PC-9 (cell line): ENCODE measurements around the gene MADCAM1. TPM values are rescaled to one million over a fixed set of nuclear protein-coding genes. Genes with fewer than 3 reads are reported as not detected.
A peak's percentile ranks its signal among the peaks of the same experiment; 100 is the strongest.

Experiments used
- BruUV-seq: library from RNA; stranded (reverse); fragments of 400-500 nt; replicated peaks from 2 replicates; lab custom pipeline; 2021; lab: Mats Ljungman, UMichigan
- CTCF ChIA-PET: fragments of 300-600 bp; sonication (Branson Sonifier 250); formaldehyde crosslinking; loops from one replicate; lab custom pipeline; 2022; ENCODE audit warnings: antibody characterized with exemption; lab: Charles Lee
- POLR2A ChIA-PET: fragments of 300-600 bp; sonication (Branson Sonifier 250); formaldehyde crosslinking; loops from one replicate; lab custom pipeline; 2022; ENCODE audit warnings: antibody characterized with exemption; ENCODE audit not compliant: unreplicated experiment; lab: Charles Lee
- DNase-seq, 2 experiments: peaks; one replicate each; pipeline versions ENCODE4 v3.0.0 to v3.0.0-alpha.2; 2015 to 2022; ENCODE audit warnings: mixed read lengths in 1 of 2
- H2AFZ ChIP-seq: fragments of 200-600 bp; sonication (generic); 2 replicates; pipeline ENCODE4 v1.8.1; 2017; ENCODE audit warnings: antibody characterized with exemption
- H3F3A ChIP-seq: fragments of 200-600 bp; sonication (generic); 2 replicates; pipeline ENCODE4 v1.8.1; 2017; ENCODE audit warnings: antibody characterized with exemption, mild to moderate bottlenecking, low read depth; ENCODE audit not compliant: insufficient read depth
- H3K27ac ChIP-seq: fragments of 200-600 bp; sonication (generic); 2 replicates; pipeline ENCODE4 v1.6.1; 2016; ENCODE audit warnings: mixed run types
- H3K27me3 ChIP-seq: fragments of 200-600 bp; sonication (generic); 2 replicates; pipeline ENCODE4 v1.6.1; 2016; ENCODE audit warnings: low read depth, mixed run types; ENCODE audit not compliant: insufficient read depth
- H3K36me3 ChIP-seq: fragments of 200-600 bp; sonication (generic); 2 replicates; pipeline ENCODE4 v1.6.1; 2016; ENCODE audit warnings: low read depth, mixed run types
- H3K4me1 ChIP-seq: fragments of 200-600 bp; sonication (generic); replicated peaks from 2 replicates; pipeline ENCODE4 v1.6.1; 2016; ENCODE audit warnings: mixed run types; ENCODE audit not compliant: insufficient read depth
- H3K4me2 ChIP-seq: fragments of 200-600 bp; sonication (generic); 2 replicates; pipeline ENCODE4 v1.6.1; 2017; ENCODE audit warnings: mixed run types
- H3K4me3 ChIP-seq: fragments of 200-600 bp; sonication (generic); 2 replicates; pipeline ENCODE4 v1.6.1; 2016; ENCODE audit warnings: mixed run types
- H3K79me2 ChIP-seq: fragments of 200-600 bp; sonication (generic); 2 replicates; pipeline ENCODE4 v1.6.1; 2017; ENCODE audit warnings: low read depth, mixed run types
- H3K9me2 ChIP-seq: fragments of 200-600 bp; sonication (generic); 2 replicates; pipeline ENCODE4 v1.8.1; 2017; ENCODE audit warnings: mild to moderate bottlenecking; ENCODE audit not compliant: insufficient read depth
- H3K9me3 ChIP-seq: fragments of 200-600 bp; sonication (generic); 2 replicates; pipeline ENCODE4 v1.8.1; 2016; ENCODE audit warnings: low read depth; ENCODE audit not compliant: insufficient read depth
- H4K20me1 ChIP-seq: fragments of 200-600 bp; sonication (generic); 2 replicates; pipeline ENCODE4 v1.8.1; 2017; ENCODE audit not compliant: insufficient read depth
- EZH2 ChIP-seq: fragments of 200-600 bp; sonication (generic); IDR thresholded peaks from 2 replicates; pipeline ENCODE4 v1.8.0; 2017; ENCODE audit warnings: antibody characterized with exemption, low read depth
- intact Hi-C: fragments of 100-400 bp; cut with micrococcal nuclease; formaldehyde crosslinking; loops from one replicate; pipeline ENCODE4 v1.10.0; 2022; ENCODE audit not compliant: unreplicated experiment
- total RNA-seq: library from RNA; stranded (reverse); gene quantifications from 2 replicates; pipeline ENCODE4 v1.2.3, GENCODE V29; 2021
- TF ChIP-seq, protein P1 (sequence below): fragments of 200-600 bp; sonication (generic); conservative IDR thresholded peaks from 2 replicates; pipeline ENCODE4 v1.6.1; 2017; ENCODE audit warnings: mixed run types, antibody characterized with exemption, mild to moderate bottlenecking, moderate library complexity

MADCAM1 gene
- total RNA-seq, 1 experiment from 2014 or later, result 1.1 TPM

DNA sequence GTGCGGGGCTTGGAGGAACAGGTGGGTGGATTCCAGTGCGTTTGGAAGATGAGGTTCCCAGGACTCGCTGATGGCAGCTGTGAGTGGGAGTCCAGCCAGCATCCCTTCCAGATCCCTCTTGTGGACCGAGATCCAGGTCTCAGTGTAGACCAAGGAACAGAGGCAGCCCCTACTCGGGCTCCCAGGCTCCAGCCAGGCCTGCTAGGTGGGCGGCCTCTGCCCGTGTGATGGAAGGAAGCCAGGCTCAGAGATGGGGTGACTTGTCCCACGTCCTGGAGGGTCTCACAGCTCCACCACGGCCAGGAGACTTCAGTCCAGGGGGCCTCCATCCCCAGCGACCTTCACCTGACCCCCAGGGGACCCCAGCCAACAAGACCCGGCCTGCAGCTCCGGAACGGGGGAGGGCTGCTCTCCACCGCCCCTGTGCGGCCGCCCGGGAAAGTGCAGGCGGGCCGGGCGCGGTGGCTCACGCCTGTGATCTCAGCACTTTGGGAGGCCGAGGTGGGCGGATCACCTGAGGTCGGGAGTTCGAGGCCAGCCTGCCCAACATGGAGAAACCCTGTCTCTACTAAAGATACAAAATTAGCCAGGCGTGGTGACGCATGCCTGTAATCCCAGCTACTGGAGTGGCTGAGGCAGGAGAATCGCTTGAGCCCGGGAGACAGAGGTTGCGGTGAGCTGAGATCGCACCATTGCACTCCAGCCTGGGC is 729 bp upstream of the MADCAM1 start:
- Histone ChIP-seq H2AFZ (no peak overlapping the region), H3K27ac (no peak overlapping the region), H3K79me2 (no peaks in the 10 kb centered on the region), H3K4me1 (no peaks in the 10 kb centered on the region), H3K36me3 (no peaks in the 10 kb centered on the region), H3K4me2 (no peak overlapping the region), H3K9me2 (no peaks in the 10 kb centered on the region), H3K27me3 (no peaks in the 10 kb centered on the region), H3F3A (peaks cover 41% of the 10 kb centered on the region), H3K4me3 (no peak overlapping the region), H4K20me1 (no peaks in the 10 kb centered on the region), H3K9me3 (no peaks in the 10 kb centered on the region)
- BruUV-seq, result no TSS peak
- DNase-seq, result peak in 1 of 2 experiments; percentile 43
- TF ChIP-seq, protein P1, sequence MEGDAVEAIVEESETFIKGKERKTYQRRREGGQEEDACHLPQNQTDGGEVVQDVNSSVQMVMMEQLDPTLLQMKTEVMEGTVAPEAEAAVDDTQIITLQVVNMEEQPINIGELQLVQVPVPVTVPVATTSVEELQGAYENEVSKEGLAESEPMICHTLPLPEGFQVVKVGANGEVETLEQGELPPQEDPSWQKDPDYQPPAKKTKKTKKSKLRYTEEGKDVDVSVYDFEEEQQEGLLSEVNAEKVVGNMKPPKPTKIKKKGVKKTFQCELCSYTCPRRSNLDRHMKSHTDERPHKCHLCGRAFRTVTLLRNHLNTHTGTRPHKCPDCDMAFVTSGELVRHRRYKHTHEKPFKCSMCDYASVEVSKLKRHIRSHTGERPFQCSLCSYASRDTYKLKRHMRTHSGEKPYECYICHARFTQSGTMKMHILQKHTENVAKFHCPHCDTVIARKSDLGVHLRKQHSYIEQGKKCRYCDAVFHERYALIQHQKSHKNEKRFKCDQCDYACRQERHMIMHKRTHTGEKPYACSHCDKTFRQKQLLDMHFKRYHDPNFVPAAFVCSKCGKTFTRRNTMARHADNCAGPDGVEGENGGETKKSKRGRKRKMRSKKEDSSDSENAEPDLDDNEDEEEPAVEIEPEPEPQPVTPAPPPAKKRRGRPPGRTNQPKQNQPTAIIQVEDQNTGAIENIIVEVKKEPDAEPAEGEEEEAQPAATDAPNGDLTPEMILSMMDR, result peak; percentile 89
- TF ChIP-seq EZH2, result no peak
- intact Hi-C loops, result no loop called here
- ChIA-PET POLR2A (no interaction called here), CTCF (no interaction called here)

- no peaks in the 10 kb centered on the region for H3K4me1 ChIP-seq
- H3F3A ChIP-seq, result peaks cover 35% of the 10 kb centered on the region; the same call in 1 of the 2 replicates
- intact Hi-C loops, result no loop called here
- no peak overlapping the region for H2AFZ ChIP-seq
- DNase-seq, result no peak
- no peaks in the 10 kb centered on the region for H4K20me1 ChIP-seq
- H3K9me3 ChIP-seq, result no peaks in the 10 kb centered on the region
- BruUV-seq, result no TSS peak
- no peaks in the 10 kb centered on the region for H3K36me3 ChIP-seq
- no peaks in the 10 kb centered on the region for H3K27me3 ChIP-seq
- H3K4me2 ChIP-seq, result no peak overlapping the region
- no peaks in the 10 kb centered on the region for H3K9me2 ChIP-seq
- ChIA-PET CTCF (no interaction called here), POLR2A (no interaction called here)
- no peaks in the 10 kb centered on the region for H3K79me2 ChIP-seq
- TF ChIP-seq, protein P1, result no peak
- TF ChIP-seq EZH2, result no peak
- H3K27ac ChIP-seq, result no peak overlapping the region
- H3K4me3 ChIP-seq, result no peak overlapping the region
These were observed 700 bp downstream of the MADCAM1 start for GRCh38 chr19:496986-497385.

DNA sequence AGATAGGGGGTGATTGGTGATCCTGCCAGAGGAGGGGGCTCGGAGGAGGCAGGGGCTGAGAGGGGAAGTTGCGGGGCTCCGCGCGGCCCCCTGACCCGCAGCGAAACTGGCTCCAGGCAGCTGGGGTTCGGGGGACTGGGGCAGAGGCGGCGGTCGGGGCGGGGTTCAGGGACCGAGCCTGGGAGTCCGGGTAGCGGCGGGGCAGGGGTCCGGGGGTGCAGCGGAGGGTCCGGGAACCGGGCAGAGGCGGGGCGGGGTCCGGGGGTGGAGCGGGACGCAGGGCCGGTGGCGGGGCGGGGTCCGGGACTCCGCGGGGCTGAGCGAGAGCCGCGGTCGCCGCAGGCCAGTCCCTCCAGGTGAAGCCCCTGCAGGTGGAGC is 1.2 kb downstream of the MADCAM1 start:
- ChIA-PET POLR2A (no interaction called here), CTCF (no interaction called here)
- H3K36me3 ChIP-seq, result no peaks in the 10 kb centered on the region
- no peak overlapping the region for H3K4me3 ChIP-seq
- no TSS peak for BruUV-seq
- TF ChIP-seq, protein P1, result no peak
- TF ChIP-seq EZH2, result no peak
- H3K9me3 ChIP-seq, result no peaks in the 10 kb centered on the region
- no peak overlapping the region for H2AFZ ChIP-seq
- H3K27me3 ChIP-seq, result no peaks in the 10 kb centered on the region
- no peak overlapping the region for H3K4me2 ChIP-seq
- H3K79me2 ChIP-seq, result no peaks in the 10 kb centered on the region
- DNase-seq, result no peak
- H3K9me2 ChIP-seq, result no peaks in the 10 kb centered on the region
- H3K4me1 ChIP-seq, result no peaks in the 10 kb centered on the region
- peaks cover 33% of the 10 kb centered on the region; the same call in 1 of the 2 replicates for H3F3A ChIP-seq
- no peak overlapping the region for H3K27ac ChIP-seq
- intact Hi-C loops, result no loop called here
- H4K20me1 ChIP-seq, result no peaks in the 10 kb centered on the region
